GM21367 (cell line): ENCODE results near the gene BPIFA2.

Source experiments
- ATAC-seq: cut with Tn5 transposase; IDR thresholded peaks from one replicate; pipeline ENCODE4 v1.9.1; 2021; ENCODE audit not compliant: unreplicated experiment

The BPIFA2 gene

DNA sequence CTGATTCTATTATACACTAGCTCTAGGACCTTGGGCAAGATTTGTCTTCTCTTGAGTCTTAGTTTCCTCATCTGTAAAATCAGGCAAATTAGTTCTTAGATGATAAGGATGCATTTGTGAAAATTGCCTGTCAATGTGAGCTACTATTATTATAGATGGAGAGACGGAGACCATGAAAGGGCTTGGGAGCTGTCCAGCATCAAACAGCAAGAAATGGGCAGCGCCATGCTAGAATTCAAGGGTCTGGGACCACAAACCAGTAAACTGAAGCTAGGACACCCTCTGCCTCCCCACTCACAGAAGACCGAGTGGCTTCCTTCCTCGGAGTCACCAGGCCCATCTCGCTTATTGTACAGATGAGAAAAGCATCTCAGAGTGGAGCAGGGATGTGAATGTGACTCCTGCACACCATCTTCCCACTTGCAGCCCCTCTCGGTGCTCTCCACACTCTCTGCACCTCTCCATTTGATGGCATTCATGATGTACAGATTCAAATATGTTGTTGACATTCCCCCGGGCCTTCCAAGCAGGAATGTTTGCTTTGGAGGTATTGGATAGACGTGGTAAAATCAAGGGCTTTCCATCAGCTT, 25.0 kb downstream of the BPIFA2 start:
- no peak for ATAC-seq

DNA sequence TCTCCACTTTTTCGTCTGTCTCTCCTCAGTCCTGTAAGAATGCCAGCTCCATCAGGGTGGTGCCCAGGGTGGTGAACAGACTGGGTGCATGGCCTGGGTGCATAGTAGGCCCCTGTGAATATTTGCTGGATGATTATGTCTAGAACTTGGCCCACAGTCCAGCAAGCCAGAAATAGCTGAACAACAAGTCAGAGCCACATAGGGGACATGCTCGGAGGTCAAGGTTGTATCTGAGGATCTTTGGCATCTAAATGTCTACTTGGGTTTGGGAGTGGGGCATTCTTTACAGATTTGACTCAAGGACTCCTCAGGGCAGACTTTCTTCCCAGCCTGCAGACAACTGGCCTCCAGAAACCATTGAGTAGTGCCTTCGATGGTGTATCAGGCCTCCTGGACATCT, 31.1 kb downstream of the BPIFA2 start:
- no peak for ATAC-seq

DNA sequence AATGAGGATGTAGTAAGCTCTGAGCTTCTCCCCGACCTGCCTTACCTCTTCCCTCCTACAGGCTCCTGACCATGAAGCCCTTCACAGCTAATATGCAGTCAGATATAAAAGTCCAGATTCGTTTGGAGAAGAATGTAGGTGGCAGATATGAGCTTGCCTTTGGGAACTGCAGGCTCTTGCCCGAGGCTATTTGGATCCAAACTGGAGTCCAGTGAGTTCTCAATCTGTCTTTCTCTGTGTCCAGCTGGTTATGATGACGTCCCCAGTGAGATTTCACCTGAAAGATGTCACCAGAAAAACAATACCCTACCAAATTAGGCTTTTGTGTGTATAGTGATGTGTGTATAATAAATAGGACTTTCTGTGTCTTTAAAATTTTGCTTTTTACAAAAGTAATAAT, 34.5 kb downstream of the BPIFA2 start:
- ATAC-seq = no peak

DNA sequence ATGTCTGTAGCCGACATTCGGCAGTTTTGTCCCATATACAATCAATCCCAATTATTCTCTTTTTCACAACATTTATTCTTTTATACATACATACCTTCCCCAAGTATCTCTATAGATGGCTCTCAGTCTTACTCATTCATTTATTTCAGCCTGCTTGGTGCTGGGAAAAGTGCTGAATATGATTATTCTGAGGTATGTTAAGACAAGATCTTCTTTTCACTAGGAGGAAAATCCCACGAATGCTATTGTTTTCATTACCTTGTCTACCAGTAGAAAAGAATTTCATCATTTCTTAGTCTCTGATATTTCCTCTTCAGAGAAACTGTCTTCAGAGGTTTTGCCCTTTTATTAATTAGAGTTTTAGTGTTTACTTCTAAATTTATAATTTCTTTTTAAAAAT, 35.5 kb downstream of the BPIFA2 start:
- ATAC-seq = no peak

DNA sequence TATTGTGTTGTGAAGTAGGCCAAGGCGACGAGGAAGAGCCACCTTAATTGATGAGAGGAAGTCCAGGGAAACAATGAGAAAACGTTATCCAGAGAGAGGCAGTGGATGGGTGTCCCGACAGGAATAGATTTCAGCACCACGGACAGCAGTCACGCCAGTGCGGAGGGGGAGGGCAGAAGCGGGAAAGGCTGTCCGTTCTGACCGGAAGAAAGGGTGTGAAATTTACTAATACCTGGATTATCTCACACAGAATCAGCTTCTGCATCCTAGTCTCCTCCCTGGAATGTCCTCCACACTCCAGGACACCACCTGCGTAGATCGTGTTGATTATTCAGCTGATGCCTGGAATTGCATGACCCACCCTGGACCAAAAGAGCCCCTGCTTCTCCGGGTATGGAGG, 41.8 kb downstream of the BPIFA2 start:
- no peak for ATAC-seq

DNA sequence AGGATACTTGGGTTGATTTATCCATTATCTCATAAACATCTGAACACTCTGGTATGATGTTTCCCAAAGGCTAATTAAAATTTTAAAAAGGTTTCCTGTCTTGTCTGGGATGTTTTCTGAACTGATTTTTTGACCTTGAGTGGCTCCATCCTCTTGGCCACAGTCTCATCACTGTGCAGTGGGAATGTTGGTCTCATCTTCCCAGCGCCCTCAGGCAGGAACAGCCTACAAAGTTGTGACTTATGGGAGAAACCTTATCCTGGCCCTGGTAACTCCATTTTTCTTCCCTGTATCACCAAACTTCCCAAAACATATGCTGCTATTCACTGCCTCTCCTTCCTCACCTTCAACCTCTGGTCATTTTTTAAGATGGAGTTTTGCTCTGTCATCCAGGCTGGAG, 42.4 kb downstream of the BPIFA2 start:
- ATAC-seq = no peak

DNA sequence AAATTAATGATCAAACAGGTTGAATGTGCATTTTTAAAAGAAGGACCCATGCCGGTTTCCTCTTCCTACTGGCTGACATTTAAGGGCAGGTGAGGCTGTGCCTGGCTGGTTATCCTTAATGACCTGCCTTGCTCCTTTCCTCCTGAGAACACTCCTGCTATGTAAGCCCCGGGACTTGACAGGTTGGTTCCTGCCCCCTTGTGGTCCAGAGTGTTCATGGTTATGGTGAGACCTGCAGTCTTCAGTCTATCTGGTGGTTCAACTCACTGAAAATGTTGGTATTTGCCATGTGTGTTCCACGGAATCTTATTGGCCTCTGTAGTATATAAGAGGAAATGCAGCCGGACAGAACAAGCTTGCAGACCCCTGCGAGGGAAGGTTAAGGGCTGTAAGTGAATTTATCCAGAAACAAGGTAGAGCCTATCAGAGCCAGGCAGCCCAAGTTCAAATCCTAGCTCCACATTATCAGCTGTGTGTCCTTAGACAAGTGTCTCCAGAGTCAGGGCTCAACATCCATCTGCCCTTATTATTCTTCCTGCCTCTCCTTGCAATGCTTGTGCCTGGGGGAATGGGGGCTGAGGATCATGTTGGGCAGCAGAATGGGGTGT, 44.0 kb downstream of the BPIFA2 start:
- no peak for ATAC-seq

DNA sequence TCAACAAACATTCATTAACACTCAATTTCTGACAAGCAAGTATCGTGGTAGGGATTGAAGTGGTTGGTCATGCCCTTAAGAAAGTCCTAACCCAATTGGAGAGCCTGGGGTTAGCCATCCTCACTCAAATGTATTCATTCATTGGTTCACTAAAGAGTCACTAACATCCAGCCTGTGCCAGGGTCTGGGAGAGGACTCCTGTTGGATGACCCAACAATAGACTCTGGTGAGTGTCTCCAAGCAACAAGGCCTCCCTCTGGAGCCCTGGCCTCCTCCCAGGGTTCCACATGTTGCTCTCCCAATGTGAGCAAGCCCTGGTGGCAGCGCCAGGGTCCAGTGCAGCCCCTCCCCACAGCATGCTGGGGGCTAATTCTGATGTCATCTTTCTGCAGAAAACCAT, 49.1 kb downstream of the BPIFA2 start, which contains the start of gene BPIFA3:
TSS of gene BPIFA3 (plus strand) at position 301 of the 400 bp plus-strand sequence. CDS start 185 bp downstream, outside the sequence.
- ATAC-seq = no peak

DNA sequence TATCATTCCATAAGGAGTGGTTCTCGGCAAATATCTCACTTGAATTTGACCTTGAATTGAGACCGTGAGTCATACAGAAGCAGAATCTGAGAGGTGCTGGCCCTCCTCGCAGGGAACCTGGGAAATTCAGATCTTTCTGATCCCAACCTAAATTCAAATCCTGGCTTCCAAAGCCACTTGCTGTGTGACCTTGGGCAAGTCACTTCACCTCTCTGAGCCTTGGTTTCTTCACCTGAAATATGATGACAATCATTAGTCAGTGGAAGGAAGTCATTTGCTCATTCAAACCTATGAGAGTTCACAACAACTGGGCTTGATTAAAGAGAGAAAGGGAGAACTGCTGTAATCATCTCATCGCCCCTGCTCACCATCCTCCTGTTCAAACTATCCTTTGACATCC, 56.4 kb downstream of the BPIFA2 start:
- ATAC-seq = no peak

DNA sequence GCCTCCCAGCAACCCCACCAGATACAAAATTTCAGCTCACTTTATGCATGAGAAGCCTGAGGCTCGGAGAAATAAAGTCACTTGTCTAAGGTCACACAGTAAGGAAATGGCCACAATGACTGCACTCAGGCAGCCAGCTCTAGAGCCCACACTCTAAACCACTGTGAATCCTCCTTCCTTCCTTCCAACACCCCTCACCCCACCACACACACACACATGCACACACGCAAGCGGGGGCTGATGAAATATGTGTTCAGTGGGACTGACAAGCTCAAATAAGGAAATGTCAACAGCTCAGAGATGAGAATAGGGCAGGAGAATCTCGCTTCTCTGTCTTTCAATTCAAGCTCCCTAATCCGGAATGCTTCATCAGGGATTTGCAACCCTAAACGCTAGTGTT, 61.9 kb downstream of the BPIFA2 start:
- no peak for ATAC-seq
